ENCODE measurements around the gene ARIH2.
"Not testable (repeated sequence)": the region's sequence is repeated elsewhere in the genome, so short reads cannot be mapped to it uniquely, and the experiment has no call there.

Gene ARIH2

GRCh38 chr3:49001155-49001554, 82.5 kb downstream of the ARIH2 start:
- DNase-seq (ENCODE audit: low read depth in 2 of 2, low spot score in 1 of 2), result no peak

GRCh38 chr3:49004352-49005302, 86.0 kb downstream of the ARIH2 start:
- no peak for DNase-seq (ENCODE audit: low read depth in 2 of 2, low spot score in 1 of 2)

GRCh38 chr3:49005303-49005680, 86.7 kb downstream of the ARIH2 start:
- no peak for DNase-seq (ENCODE audit: low read depth in 2 of 2, low spot score in 1 of 2)

GRCh38 chr3:49005998-49006397, 87.4 kb downstream of the ARIH2 start:
- no peak for DNase-seq (ENCODE audit: low read depth in 2 of 2, low spot score in 1 of 2)

GRCh38 chr3:49006408-49007067, 87.9 kb downstream of the ARIH2 start:
- DNase-seq (ENCODE audit: low read depth in 2 of 2, low spot score in 1 of 2), result no peak

- peak; percentile 89 to 95 for DNase-seq (ENCODE audit: low read depth in 2 of 2, low spot score in 1 of 2)
These were observed 88.6 kb downstream of the ARIH2 start, which contains the start of gene WDR6 for GRCh38 chr3:49007068-49007770. WDR6 (plus strand) TSS chr3:49007391; CDS start chr3:49007432, 41 bp downstream.

- DNase-seq (ENCODE audit: low read depth in 2 of 2, low spot score in 1 of 2), result peak; percentile 80 to 82
These were observed 89.3 kb downstream of the ARIH2 start for GRCh38 chr3:49007771-49008528.

GRCh38 chr3:49008627-49009026, 90.0 kb downstream of the ARIH2 start:
- DNase-seq (ENCODE audit: low read depth in 2 of 2, low spot score in 1 of 2), result not testable (repeated sequence)

- no peak for DNase-seq (ENCODE audit: low read depth in 2 of 2, low spot score in 1 of 2)
These were observed 90.8 kb downstream of the ARIH2 start for GRCh38 chr3:49009396-49009795.

- DNase-seq (ENCODE audit: low read depth in 2 of 2, low spot score in 1 of 2), result no peak
These were observed 93.9 kb downstream of the ARIH2 start for GRCh38 chr3:49012441-49013017.

GRCh38 chr3:49013113-49013737, 94.6 kb downstream of the ARIH2 start:
- no peak for DNase-seq (ENCODE audit: low read depth in 2 of 2, low spot score in 1 of 2)

- no peak for DNase-seq (ENCODE audit: low read depth in 2 of 2, low spot score in 1 of 2)
These were observed 95.4 kb downstream of the ARIH2 start for GRCh38 chr3:49013738-49014660.

- DNase-seq (ENCODE audit: low read depth in 2 of 2, low spot score in 1 of 2), result no peak
These were observed 96.4 kb downstream of the ARIH2 start for GRCh38 chr3:49015072-49015471.

GRCh38 chr3:49015765-49016164, 97.1 kb downstream of the ARIH2 start:
- no peak for DNase-seq (ENCODE audit: low read depth in 2 of 2, low spot score in 1 of 2)

- no peak for DNase-seq (ENCODE audit: low read depth in 2 of 2, low spot score in 1 of 2)
These were observed 98.0 kb downstream of the ARIH2 start for GRCh38 chr3:49016414-49017228.

GRCh38 chr3:49017229-49017970, 98.8 kb downstream of the ARIH2 start:
- no peak for DNase-seq (ENCODE audit: low read depth in 2 of 2, low spot score in 1 of 2)

- DNase-seq (ENCODE audit: low read depth in 2 of 2, low spot score in 1 of 2), result peak in 1 of 2 donors; percentile 28
These were observed 99.5 kb downstream of the ARIH2 start, which contains the start of gene DALRD3 for GRCh38 chr3:49017971-49018706. DALRD3 (minus strand) TSS chr3:49018580; CDS start chr3:49018564, 16 bp downstream.
